ENCODE measurements around the gene MPC1L.

The MPC1L gene

GRCh38 chrX:40632199-40632598 is 9.0 kb downstream of the MPC1L start:
- no peak for DNase-seq

GRCh38 chrX:40637687-40638086 is 14.5 kb downstream of the MPC1L start:
- DNase-seq = no peak

GRCh38 chrX:40644176-40644575 is 20.9 kb downstream of the MPC1L start:
- no peak for DNase-seq

- peak; percentile 8 for DNase-seq
Measured at GRCh38 chrX:40644821-40645358, 21.7 kb downstream of the MPC1L start.

GRCh38 chrX:40646489-40647306 is 23.5 kb downstream of the MPC1L start:
- DNase-seq = peak; percentile 65

- DNase-seq = peak; percentile 95
Measured at GRCh38 chrX:40647307-40648197, 24.3 kb downstream of the MPC1L start, which contains the start of gene CXorf38. Gene CXorf38 (minus strand): TSS chrX:40647561. CDS start chrX:40647520, 41 bp downstream.

GRCh38 chrX:40651620-40652223 is 28.5 kb downstream of the MPC1L start:
- peak; percentile 83 for DNase-seq

GRCh38 chrX:40652664-40653063 is 29.4 kb downstream of the MPC1L start:
- DNase-seq = no peak

- DNase-seq = no peak
Measured at GRCh38 chrX:40653535-40653934, 30.3 kb downstream of the MPC1L start.

GRCh38 chrX:40660381-40660780 is 37.2 kb downstream of the MPC1L start:
- no peak for DNase-seq

- DNase-seq = no peak
Measured at GRCh38 chrX:40661489-40661888, 38.3 kb downstream of the MPC1L start.

- DNase-seq = no peak
Measured at GRCh38 chrX:40663078-40663740, 40.0 kb downstream of the MPC1L start.

GRCh38 chrX:40663880-40664630 is 40.8 kb downstream of the MPC1L start:
- DNase-seq = peak; percentile 10

- DNase-seq = no peak
Measured at GRCh38 chrX:40671126-40671525, 47.9 kb downstream of the MPC1L start.
